ENCODE data around the gene SNW1. TPM values are rescaled to one million over a fixed set of nuclear protein-coding genes. Genes with fewer than 3 reads are reported as not detected.
"Not testable (repeated sequence)": the region's sequence is repeated elsewhere in the genome, so short reads cannot be mapped to it uniquely, and the experiment has no call there.

The SNW1 gene
- total and polyA plus RNA-seq, 2 donors: 50.7 to 59.5 TPM

- Histone ChIP-seq H3K27ac (ENCODE audit: low read depth) (no peak overlapping the region), H3K36me3 (ENCODE audit: insufficient read depth) (no peaks in the 10 kb centered on the region), H3K4me1 (ENCODE audit: insufficient read depth) (no peaks in the 10 kb centered on the region), H3K4me3 (ENCODE audit: low read depth, low read length) (no peak overlapping the region)
- DNase-seq (ENCODE audit: extremely low spot score): no peak
Measured at GRCh38 chr14:77782202-77782601, 21.2 kb upstream of the SNW1 start.

DNA sequence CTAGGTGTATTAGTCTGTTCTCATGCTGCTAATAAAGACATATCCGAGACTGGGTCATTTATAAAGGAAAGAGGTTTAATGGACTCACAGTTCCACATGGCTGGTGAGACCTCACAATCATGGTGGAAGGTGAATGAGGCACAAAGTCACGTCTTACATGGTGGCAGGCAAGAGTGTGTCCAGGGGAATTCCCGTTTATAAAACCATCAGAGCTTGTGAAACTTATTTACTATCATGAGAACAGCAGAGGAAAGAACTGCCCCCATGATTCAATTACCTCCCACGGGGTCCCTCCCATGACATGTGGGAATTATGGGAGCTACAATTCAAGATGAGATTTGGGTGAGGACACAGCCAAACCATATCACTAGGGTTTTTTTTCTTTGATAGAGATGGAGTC, 13.0 kb upstream of the SNW1 start:
- not testable (repeated sequence) for H3K36me3 ChIP-seq (ENCODE audit: insufficient read depth); DNase-seq (ENCODE audit: extremely low spot score); H3K4me1 ChIP-seq (ENCODE audit: insufficient read depth); H3K4me3 ChIP-seq (ENCODE audit: low read depth, low read length); H3K27ac ChIP-seq (ENCODE audit: low read depth)
- WGBS: 81% methylated on average over 4 of the region's 4 CpGs

GRCh38 chr14:77768442-77769069, 7.6 kb upstream of the SNW1 start:
- not testable (repeated sequence) for DNase-seq (ENCODE audit: extremely low spot score); H3K4me3 ChIP-seq (ENCODE audit: low read depth, low read length); H3K36me3 ChIP-seq (ENCODE audit: insufficient read depth); H3K4me1 ChIP-seq (ENCODE audit: insufficient read depth); H3K27ac ChIP-seq (ENCODE audit: low read depth)
- WGBS: 58% methylated on average over 2 of the region's 2 CpGs

GRCh38 chr14:77763978-77764377, 3.0 kb upstream of the SNW1 start:
- H3K36me3 ChIP-seq (ENCODE audit: insufficient read depth): no peaks in the 10 kb centered on the region
- no peak overlapping the region for H3K4me3 ChIP-seq (ENCODE audit: low read depth, low read length)
- H3K27ac ChIP-seq (ENCODE audit: low read depth): no peak overlapping the region
- 72% methylated on average over 3 of the region's 3 CpGs for WGBS
- no peak for DNase-seq (ENCODE audit: extremely low spot score)
- peaks cover 2% of the 10 kb centered on the region for H3K4me1 ChIP-seq (ENCODE audit: insufficient read depth)

GRCh38 chr14:77763316-77763715, 2.4 kb upstream of the SNW1 start:
- H3K27ac ChIP-seq (ENCODE audit: low read depth): no peak overlapping the region
- 41% methylated on average over 1 of the region's 1 CpG for WGBS
- H3K36me3 ChIP-seq (ENCODE audit: insufficient read depth): no peaks in the 10 kb centered on the region
- peaks cover 2% of the 10 kb centered on the region for H3K4me1 ChIP-seq (ENCODE audit: insufficient read depth)
- no peak overlapping the region for H3K4me3 ChIP-seq (ENCODE audit: low read depth, low read length)
- DNase-seq (ENCODE audit: extremely low spot score): no peak

- Histone ChIP-seq H3K4me3 (ENCODE audit: low read depth, low read length) (peak overlapping the region; percentile 64), H3K27ac (ENCODE audit: low read depth) (no peak overlapping the region), H3K36me3 (ENCODE audit: insufficient read depth) (no peaks in the 10 kb centered on the region), H3K4me1 (ENCODE audit: insufficient read depth) (peaks cover 2% of the 10 kb centered on the region)
- WGBS: 2% methylated on average over 24 of the region's 24 CpGs
- DNase-seq (ENCODE audit: extremely low spot score): peak; percentile 7
Measured at GRCh38 chr14:77761205-77761931, 412 bp upstream of the SNW1 start.

DNA sequence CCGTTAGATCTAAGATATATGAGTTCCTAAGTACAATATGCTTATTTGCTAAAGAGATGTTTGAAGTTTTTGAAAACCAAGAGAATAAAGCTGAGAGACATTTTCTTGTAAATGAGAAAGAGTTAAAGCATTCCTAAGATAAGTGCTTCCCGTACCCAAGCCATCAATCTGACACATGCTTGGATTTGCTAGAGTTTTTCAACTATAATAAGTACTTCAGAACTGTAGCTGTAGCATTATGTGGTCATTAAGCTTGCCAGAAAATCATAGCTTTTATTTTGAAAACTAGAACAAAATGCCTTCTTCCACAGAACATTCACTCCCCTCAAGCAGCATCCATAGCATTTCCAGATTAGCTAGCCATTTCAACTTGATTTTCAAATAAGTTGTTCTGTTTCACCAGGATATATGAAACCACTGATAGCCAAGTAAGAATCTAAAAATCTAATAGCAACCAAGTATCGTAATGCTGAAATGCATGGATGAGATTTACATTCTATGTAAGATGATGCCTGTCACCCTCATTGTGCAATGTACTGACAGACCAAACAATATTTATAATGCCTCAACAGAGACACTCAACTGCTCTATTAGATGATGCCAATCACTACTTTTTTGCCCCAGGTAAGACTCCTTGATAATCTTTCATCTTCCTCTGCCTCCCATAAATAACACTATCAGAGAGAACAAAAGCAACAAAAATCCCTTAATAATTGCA, 8.0 kb downstream of the SNW1 start:
- no peak for DNase-seq (ENCODE audit: extremely low spot score)
- whole genome bisulfite sequencing: 56% methylated on average over 3 of the region's 3 CpGs
- Histone ChIP-seq H3K4me1 (ENCODE audit: insufficient read depth) (no peaks in the 10 kb centered on the region), H3K4me3 (ENCODE audit: low read depth, low read length) (no peak overlapping the region), H3K36me3 (ENCODE audit: insufficient read depth) (peaks cover 16% of the 10 kb centered on the region), H3K27ac (ENCODE audit: low read depth) (no peak overlapping the region)

GRCh38 chr14:77752266-77752665, 8.7 kb downstream of the SNW1 start:
- Histone ChIP-seq H3K4me3 (ENCODE audit: low read depth, low read length) (no peak overlapping the region), H3K36me3 (ENCODE audit: insufficient read depth) (peaks cover 16% of the 10 kb centered on the region), H3K27ac (ENCODE audit: low read depth) (no peak overlapping the region), H3K4me1 (ENCODE audit: insufficient read depth) (no peaks in the 10 kb centered on the region)
- DNase-seq (ENCODE audit: extremely low spot score): no peak
- WGBS: 96% methylated on average over 2 of the region's 2 CpGs

- H3K27ac ChIP-seq (ENCODE audit: low read depth); H3K4me3 ChIP-seq (ENCODE audit: low read depth, low read length); DNase-seq (ENCODE audit: extremely low spot score); H3K4me1 ChIP-seq (ENCODE audit: insufficient read depth): not testable (repeated sequence)
- H3K36me3 ChIP-seq (ENCODE audit: insufficient read depth): peaks cover 14% of the 10 kb centered on the region
- 96% methylated on average over 33 of the region's 33 CpGs for WGBS
Measured at GRCh38 chr14:77747425-77747824, 13.5 kb downstream of the SNW1 start.

GRCh38 chr14:77746064-77746702, 14.8 kb downstream of the SNW1 start:
- WGBS: 62% methylated on average over 4 of the region's 4 CpGs
- H3K36me3 ChIP-seq (ENCODE audit: insufficient read depth): peaks cover 12% of the 10 kb centered on the region
- DNase-seq (ENCODE audit: extremely low spot score): no peak
- no peak overlapping the region for H3K27ac ChIP-seq (ENCODE audit: low read depth)
- H3K4me3 ChIP-seq (ENCODE audit: low read depth, low read length): no peak overlapping the region
- H3K4me1 ChIP-seq (ENCODE audit: insufficient read depth): no peaks in the 10 kb centered on the region

GRCh38 chr14:77741438-77741837, 19.5 kb downstream of the SNW1 start:
- WGBS: 76% methylated on average over 2 of the region's 2 CpGs
- Histone ChIP-seq H3K36me3 (ENCODE audit: insufficient read depth) (peaks cover 2% of the 10 kb centered on the region), H3K27ac (ENCODE audit: low read depth) (no peak overlapping the region), H3K4me1 (ENCODE audit: insufficient read depth) (no peaks in the 10 kb centered on the region), H3K4me3 (ENCODE audit: low read depth, low read length) (no peak overlapping the region)
- no peak for DNase-seq (ENCODE audit: extremely low spot score)

DNA sequence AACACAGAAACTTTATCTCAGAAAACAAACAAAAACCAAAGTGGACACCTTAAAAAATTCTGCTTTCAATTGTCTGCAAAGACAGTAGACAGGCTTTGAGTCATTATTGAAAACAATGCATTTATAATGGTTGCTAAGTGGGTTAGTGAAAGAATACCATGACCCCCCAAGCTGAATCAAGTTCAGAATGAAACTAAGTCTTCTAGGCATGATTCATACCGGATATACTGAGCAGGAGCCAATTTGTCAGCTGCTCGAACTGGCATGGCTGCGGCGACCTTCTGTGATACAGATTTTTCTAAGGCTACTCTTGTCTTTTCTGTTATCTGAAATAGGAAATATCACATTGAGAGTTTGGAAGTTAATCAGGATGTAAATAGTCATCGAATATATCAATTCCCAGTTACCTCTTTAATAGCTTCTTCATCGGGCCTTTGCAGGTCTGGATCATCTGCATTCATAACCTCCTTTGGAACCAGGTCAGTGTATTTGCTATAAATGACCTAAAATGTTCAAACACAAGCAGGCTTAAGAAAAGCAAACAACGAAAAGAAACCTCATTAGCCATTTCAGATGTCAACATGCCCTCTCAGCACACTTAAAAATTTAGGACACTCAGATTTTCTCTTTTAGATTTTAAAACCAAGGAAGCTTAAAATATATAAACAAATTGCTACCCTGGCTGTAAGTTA, 22.3 kb downstream of the SNW1 start:
- H3K27ac ChIP-seq (ENCODE audit: low read depth): no peak overlapping the region
- H3K4me3 ChIP-seq (ENCODE audit: low read depth, low read length): no peak overlapping the region
- DNase-seq (ENCODE audit: extremely low spot score): no peak
- 75% methylated on average over 7 of the region's 7 CpGs for WGBS
- peaks cover 6% of the 10 kb centered on the region for H3K36me3 ChIP-seq (ENCODE audit: insufficient read depth)
- H3K4me1 ChIP-seq (ENCODE audit: insufficient read depth): no peaks in the 10 kb centered on the region

GRCh38 chr14:77730976-77731497, 29.9 kb downstream of the SNW1 start:
- 72% methylated on average over 3 of the region's 3 CpGs for WGBS

More at GRCh38 chr14:77730976-77731497, 29.9 kb downstream of the SNW1 start:
- Histone ChIP-seq H3K4me3 (ENCODE audit: low read depth, low read length) (no peak overlapping the region), H3K4me1 (ENCODE audit: insufficient read depth) (no peaks in the 10 kb centered on the region), H3K27ac (ENCODE audit: low read depth) (no peak overlapping the region), H3K36me3 (ENCODE audit: insufficient read depth) (peaks cover 11% of the 10 kb centered on the region)
- no peak for DNase-seq (ENCODE audit: extremely low spot score)

All from urinary bladder (tissue), 4 donors.